Heart right ventricle (tissue), 16 donors: ENCODE results near the gene GRID1. TPM values are rescaled to one million over a fixed set of nuclear protein-coding genes. Genes with fewer than 3 reads are reported as not detected.

Experiments
- ATAC-seq, 8 donors: fragments of 200-7000 bp; cut with Tn5 transposase; one replicate each; pipeline ENCODE4 v1.9.1; 2020; ENCODE audit warnings: mild to moderate bottlenecking in 8 of 8, moderate library complexity in 8 of 8, moderate number of reproducible peaks in 1 of 8
- DNase-seq, 2 donors: peaks; one replicate each; pipeline ENCODE4 v3.0.0-alpha.2; 2020
- H3K27ac ChIP-seq, 10 donors: fragments of 200-600 bp; sonication (generic) in 2 of 10; one replicate each; pipeline versions ENCODE4 v1.5.0 to v1.8.0; 2020 to 2022; ENCODE audit warnings: mild to moderate bottlenecking in 3 of 10
- H3K27me3 ChIP-seq, 7 donors: fragments of 200-600 bp; one replicate each; pipeline ENCODE4 v1.8.0; 2021 to 2022; ENCODE audit warnings: mild to moderate bottlenecking in 2 of 7
- H3K36me3 ChIP-seq, 9 donors: fragments of 200-600 bp; sonication (generic) in 1 of 9; one replicate each; pipeline versions ENCODE4 v1.5.0 to v1.8.0; 2020 to 2022; ENCODE audit warnings: mild to moderate bottlenecking in 2 of 9
- H3K4me1 ChIP-seq, 9 donors: fragments of 200-600 bp; sonication (generic) in 1 of 9; one replicate each; pipeline versions ENCODE4 v1.5.0 to v1.8.0; 2020 to 2022; ENCODE audit warnings: mild to moderate bottlenecking in 4 of 9
- H3K4me3 ChIP-seq, 10 donors: fragments of 200-600 bp; sonication (generic) in 2 of 10; one replicate each; pipeline versions ENCODE4 v1.5.0 to v1.8.0; 2020 to 2022; ENCODE audit warnings: mild to moderate bottlenecking in 7 of 10, moderate library complexity in 2 of 10
- H3K9me3 ChIP-seq, 11 donors: fragments of 200-600 bp in 10 of 11; sonication (generic) in 2 of 11; one replicate each; pipeline versions ENCODE4 v1.5.0 to v1.8.0; 2013 to 2022; ENCODE audit warnings: mild to moderate bottlenecking in 2 of 11, control low read depth in 1 of 11, moderate library complexity in 1 of 11
- WGBS, 2 donors: extraction: QIAGEN DNeasy Blood & Tissue Kit; methylation state at CpG; one replicate each; pipeline ENCODE4 v1.1.7; 2013; ENCODE audit warnings: inconsistent platforms in 1 of 2; 5-methylcytosine and 5-hydroxymethylcytosine counted together
- intact Hi-C, 10 donors: fragments of 100-400 bp; cut with DNase I; formaldehyde crosslinking; loops; one replicate each; pipeline versions ENCODE4 v1.11.1 to v1.14.2; 2022
- polyA plus RNA-seq, 2 donors: library from polyadenylated mRNA; stranded (reverse); fragments of 200-250 nt; gene quantifications; one replicate each; pipeline ENCODE4 v1.2.3, GENCODE V29; 2013
- total RNA-seq, 10 donors: library from RNA; stranded (reverse); fragmentation: NEBNext Ultra II Directional in 3 of 10; extraction: Animal tissue kit (Norgen Biotek cat#: 25700) in 3 of 10; gene quantifications; one replicate each; pipeline versions ENCODE4 v1.2.1 to v1.2.4, GENCODE V29; 2021 to 2023
- TF ChIP-seq, protein P1 (sequence below), 9 donors: fragments of 200-600 bp; sonication (generic) in 2 of 9; IDR thresholded peaks; one replicate each; pipeline versions ENCODE4 v1.5.0 to v1.8.0; 2021 to 2022; ENCODE audit warnings: antibody characterized with exemption in 9 of 9, mild to moderate bottlenecking in 5 of 9, moderate library complexity in 1 of 9
- donor health status: Arrhythmogenic right ventricular cardiomyopathy.
- donor health status: ischemic (EF 13 %, LVEDD 7.1; RV severe dilation, severe dysfunction).
- donor health status: healthy with polysubstance abuse.
- donor health status: DM: no; HTN: yes; CAD: no.
- donor health status: DM: no; HTN: no; CAD: no.
- donor health status: ischemic (EF 25% LVEDD 6.9; RV normal size, moderate dysfunction).
- donor health status: ischemic (EF 25% LVEDD 5.7; RV mildly dilated, moderate dysfunction).
- donor health status: healthy.
- donor health status: DM: yes; HTN: yes; CAD: no.
- donor health status: Ischemic cardiomyopathy.
- donor health status: ischemic (EF 35%, LVEDD 5.7; RV mildly dilated, moderate dysfunction).
- donor health status: nonischemic (EF 11% LVEDD 7.7; RV severe dilation, severe dysfunction).
- donor health status: DM: yes; HTN: yes; CAD: no.
- donor health status: PGD.
- donor health status: ischemic (EF 29% LVEDD 5.4; RV normal size, mild dysfunction).
- donor health status: nonischemic (EF 23%, LVEDD 6.1; RV moderate dilation, normal function).

GRID1 gene
- total and polyA plus RNA-seq, 12 donors = 0.44 to 3.4 (median 1.5) TPM

DNA sequence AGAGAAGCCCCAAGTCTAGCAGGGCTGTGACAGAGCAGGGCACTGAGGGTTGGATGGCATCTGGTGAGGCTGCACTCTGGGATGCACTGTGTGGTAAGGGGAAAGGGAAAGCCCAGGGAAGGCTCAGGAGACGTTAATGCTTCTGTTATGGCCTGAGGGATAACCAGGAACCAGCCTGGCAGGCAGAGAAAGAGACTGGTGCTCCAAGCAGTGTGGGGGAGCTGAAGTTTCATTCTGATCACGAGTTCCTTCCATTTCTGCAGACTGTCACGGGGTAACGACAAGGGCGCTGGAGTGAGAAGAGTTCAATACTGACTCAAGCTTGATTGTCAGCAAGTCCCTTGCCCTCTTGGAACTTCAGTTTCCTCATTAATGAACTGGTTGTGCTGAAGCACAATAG is 730.9 kb downstream of the GRID1 start:
- no peaks in the 10 kb centered on the region for H3K4me1 ChIP-seq
- intact Hi-C loops = no loop called here

DNA sequence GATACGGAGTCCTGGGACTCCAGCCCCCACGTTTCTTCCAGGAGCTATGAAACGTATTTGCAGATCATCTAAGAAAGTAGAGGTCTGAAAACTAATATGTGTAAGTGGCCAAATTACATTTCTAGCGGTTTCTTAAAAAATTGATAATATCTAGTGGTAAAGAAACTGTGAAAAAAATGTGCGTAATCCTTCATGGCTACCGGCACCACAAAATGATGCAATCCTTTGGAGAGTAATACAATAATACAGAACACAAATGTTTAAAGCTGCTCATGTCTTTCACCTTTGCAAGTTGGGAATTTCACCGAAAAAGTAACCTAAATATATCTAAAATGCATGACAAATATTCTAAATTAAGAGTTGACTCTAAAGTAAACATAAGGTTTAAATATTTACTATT is 742.1 kb downstream of the GRID1 start:
- H3K27me3 ChIP-seq = no peaks in the 10 kb centered on the region
- intact Hi-C loops = loop anchor here in 1 of 10 donors (5.0 kb wide), 1 partner anchor 1542 kb away; no protein-coding TSS in a partner anchor
- no peaks in the 10 kb centered on the region for H3K36me3 ChIP-seq
- DNase-seq = no peak
- no peak overlapping the region for H3K27ac ChIP-seq
- WGBS, 2 donors = 84 to 94% methylated on average over 7 of the region's 7 CpGs
- ATAC-seq = no peak
- no peak overlapping the region for H3K4me3 ChIP-seq
- H3K4me1 ChIP-seq = no peaks in the 10 kb centered on the region
- TF ChIP-seq, protein P1, sequence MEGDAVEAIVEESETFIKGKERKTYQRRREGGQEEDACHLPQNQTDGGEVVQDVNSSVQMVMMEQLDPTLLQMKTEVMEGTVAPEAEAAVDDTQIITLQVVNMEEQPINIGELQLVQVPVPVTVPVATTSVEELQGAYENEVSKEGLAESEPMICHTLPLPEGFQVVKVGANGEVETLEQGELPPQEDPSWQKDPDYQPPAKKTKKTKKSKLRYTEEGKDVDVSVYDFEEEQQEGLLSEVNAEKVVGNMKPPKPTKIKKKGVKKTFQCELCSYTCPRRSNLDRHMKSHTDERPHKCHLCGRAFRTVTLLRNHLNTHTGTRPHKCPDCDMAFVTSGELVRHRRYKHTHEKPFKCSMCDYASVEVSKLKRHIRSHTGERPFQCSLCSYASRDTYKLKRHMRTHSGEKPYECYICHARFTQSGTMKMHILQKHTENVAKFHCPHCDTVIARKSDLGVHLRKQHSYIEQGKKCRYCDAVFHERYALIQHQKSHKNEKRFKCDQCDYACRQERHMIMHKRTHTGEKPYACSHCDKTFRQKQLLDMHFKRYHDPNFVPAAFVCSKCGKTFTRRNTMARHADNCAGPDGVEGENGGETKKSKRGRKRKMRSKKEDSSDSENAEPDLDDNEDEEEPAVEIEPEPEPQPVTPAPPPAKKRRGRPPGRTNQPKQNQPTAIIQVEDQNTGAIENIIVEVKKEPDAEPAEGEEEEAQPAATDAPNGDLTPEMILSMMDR (IDR thresholded peaks at IDR 0.05) = no peak
- no peaks in the 10 kb centered on the region for H3K9me3 ChIP-seq

More for the DNA sequence above, 730.9 kb downstream of the GRID1 start:
- WGBS, 2 donors = 80 to 85% methylated on average over 5 of the region's 5 CpGs
- TF ChIP-seq, protein P1 (IDR thresholded peaks at IDR 0.05) = no peak
- Histone ChIP-seq H3K4me3 (no peak overlapping the region), H3K27me3 (no peaks in the 10 kb centered on the region), H3K27ac (no peak overlapping the region), H3K9me3 (no peaks in the 10 kb centered on the region), H3K36me3 (no peaks in the 10 kb centered on the region)
- DNase-seq (no peak), ATAC-seq (no peak)

DNA sequence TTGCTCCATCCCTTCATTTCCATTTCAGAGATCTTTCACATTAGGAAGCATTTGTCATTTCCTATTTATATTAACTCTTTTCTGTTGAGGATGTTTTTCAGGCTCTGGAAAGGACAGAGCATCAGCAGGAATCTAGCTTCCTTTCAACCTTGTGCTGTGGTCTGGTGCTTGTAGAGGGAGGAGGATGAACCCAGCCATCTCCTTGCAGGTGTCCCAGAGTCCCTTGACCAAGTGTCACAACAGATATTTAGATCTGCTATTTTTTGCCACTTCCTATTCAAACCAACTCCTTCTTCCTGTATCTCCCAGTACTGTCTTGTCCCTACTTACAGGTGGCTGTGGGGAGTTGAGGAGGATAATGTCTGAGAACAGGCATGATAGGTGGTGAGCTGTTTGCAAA is 742.8 kb downstream of the GRID1 start:
- H3K4me1 ChIP-seq = no peaks in the 10 kb centered on the region
- no peak for DNase-seq
- TF ChIP-seq, protein P1 (IDR thresholded peaks at IDR 0.05) = no peak
- no peak for ATAC-seq
- no peak overlapping the region for H3K27ac ChIP-seq
- no peaks in the 10 kb centered on the region for H3K9me3 ChIP-seq
- intact Hi-C loops = loop anchor here in 1 of 10 donors (5.0 kb wide), 1 partner anchor 1541 kb away; no protein-coding TSS in a partner anchor
- no peak overlapping the region for H3K4me3 ChIP-seq
- no peaks in the 10 kb centered on the region for H3K36me3 ChIP-seq
- no peaks in the 10 kb centered on the region for H3K27me3 ChIP-seq

DNA sequence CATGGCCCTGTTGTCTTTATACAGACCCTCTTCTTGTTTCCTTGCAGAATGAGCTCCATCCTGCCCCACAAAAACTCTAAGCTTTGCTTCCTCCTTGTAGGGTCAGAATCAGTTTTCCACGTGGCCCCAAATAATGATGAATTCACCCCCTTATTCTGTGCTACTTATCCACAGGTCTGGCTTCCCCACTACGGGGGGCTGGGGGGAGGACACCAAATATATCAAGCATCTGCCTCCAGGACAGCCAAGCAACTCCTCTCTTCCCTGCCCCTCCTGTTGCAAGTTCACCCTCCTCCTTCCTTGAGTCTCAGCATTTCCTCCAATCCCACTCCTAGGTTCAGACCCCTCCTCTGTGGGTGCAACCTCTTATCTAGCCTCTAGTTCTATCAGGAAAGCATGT is 743.3 kb downstream of the GRID1 start:
- no peak overlapping the region for H3K27ac ChIP-seq
- no peaks in the 10 kb centered on the region for H3K9me3 ChIP-seq
- H3K36me3 ChIP-seq = no peaks in the 10 kb centered on the region
- no peak overlapping the region for H3K4me3 ChIP-seq
- no peak for DNase-seq
- no peak for ATAC-seq
- no peaks in the 10 kb centered on the region for H3K4me1 ChIP-seq
- intact Hi-C loops = loop anchor here in 1 of 10 donors (5.0 kb wide), 1 partner anchor 1541 kb away; no protein-coding TSS in a partner anchor
- H3K27me3 ChIP-seq = no peaks in the 10 kb centered on the region
- TF ChIP-seq, protein P1 (IDR thresholded peaks at IDR 0.05) = no peak
- 66 to 74% methylated on average over 2 of the region's 2 CpGs for WGBS, 2 donors
